HCEC 1CT (cell line): ENCODE measurements around the gene LUC7L3.

ENCODE experiments used
- DNase-seq: peaks from one replicate; pipeline ENCODE4 v3.0.0-alpha.2; 2017

Gene LUC7L3

DNA sequence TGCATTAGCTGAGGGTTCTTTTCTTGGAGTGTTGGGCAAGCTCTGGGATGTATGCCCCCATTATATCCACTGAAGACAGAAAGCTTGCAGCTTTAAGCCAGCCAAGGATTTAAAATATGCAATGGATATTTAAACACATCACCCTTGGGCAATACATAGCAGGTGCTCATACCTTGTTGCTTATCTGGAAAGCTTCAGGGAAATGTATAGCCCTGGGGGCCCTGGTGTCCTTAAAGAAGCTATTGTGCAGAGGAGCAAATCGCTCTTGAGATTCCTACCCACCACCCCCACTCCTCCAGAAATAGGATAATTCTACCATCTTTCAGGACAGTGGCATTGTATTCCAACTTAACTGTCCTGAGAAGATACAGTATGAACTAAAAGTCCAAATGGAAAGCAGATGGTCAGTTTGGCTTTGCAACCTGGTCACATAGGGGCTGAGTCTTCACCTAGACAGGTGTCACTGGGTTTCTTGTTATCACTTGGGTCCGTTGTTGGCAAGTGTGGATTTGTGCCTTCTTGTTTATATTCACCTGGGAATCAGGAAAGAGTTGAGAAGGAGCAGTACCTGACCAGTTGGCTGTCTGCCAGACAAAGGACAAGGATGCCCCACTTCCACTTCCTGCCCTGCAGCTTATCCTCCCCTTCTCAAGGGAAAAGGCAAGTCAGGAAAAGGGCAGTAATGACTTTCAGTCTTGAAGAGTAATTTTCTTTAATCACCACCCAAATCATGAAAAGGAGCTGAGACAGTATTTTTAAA, 44.5 kb downstream of the LUC7L3 start:
- DNase-seq: no peak

DNA sequence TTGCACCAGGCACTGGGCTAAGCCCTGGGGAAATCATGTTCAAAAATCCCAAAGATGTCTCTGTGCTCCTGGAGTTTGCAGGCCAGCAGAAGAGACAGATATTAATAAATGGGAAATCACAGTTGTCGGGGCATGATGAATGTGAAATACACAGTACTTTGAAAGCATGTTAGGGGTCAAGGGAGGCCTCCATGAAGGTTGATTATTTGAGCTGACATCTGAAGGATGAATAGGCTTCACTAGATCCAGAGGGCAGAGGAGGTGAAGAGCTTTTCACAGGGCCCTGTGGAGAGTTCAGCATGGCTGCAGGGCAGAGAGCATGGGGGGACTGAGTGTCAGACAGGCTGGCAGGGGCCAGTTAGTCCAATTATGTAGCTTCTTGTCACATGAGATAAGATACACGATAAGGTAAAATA, 45.3 kb downstream of the LUC7L3 start:
- DNase-seq: no peak

DNA sequence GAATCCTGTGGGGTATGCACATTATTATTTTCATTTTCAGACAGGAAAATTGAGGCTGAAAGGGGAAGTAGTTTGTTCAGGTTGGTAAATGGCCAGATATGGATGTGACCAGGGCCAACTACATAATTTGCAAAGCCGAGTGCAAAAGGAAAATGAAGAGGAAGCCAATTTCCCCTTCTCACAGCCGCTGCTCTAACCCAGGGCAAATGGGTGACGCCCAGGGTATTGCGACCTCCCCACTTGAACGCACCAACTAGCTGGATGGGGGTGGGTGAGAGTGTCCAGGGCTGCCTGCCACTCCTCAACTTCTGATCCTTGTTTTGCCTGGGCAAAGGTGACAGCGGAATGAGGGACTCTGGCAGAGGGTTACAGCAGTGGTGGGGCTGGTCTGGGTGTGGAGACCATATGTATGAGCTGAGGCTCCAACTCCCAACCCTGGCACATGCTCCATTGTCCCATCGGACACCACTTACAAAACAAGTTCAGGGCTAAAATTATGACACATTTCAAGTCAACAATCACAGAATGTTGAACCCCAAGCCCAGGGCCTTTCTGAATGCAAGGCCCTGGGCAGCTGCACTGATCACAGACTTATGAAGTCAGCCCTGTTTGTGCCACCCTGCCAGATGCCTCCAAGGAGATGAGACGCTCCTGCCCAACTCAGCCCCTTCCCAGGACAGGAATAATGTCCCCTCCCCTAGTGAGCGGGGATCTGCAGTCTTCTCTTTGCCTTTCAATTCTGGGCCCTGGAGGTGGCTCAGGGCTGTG, 46.2 kb downstream of the LUC7L3 start:
- no peak for DNase-seq

DNA sequence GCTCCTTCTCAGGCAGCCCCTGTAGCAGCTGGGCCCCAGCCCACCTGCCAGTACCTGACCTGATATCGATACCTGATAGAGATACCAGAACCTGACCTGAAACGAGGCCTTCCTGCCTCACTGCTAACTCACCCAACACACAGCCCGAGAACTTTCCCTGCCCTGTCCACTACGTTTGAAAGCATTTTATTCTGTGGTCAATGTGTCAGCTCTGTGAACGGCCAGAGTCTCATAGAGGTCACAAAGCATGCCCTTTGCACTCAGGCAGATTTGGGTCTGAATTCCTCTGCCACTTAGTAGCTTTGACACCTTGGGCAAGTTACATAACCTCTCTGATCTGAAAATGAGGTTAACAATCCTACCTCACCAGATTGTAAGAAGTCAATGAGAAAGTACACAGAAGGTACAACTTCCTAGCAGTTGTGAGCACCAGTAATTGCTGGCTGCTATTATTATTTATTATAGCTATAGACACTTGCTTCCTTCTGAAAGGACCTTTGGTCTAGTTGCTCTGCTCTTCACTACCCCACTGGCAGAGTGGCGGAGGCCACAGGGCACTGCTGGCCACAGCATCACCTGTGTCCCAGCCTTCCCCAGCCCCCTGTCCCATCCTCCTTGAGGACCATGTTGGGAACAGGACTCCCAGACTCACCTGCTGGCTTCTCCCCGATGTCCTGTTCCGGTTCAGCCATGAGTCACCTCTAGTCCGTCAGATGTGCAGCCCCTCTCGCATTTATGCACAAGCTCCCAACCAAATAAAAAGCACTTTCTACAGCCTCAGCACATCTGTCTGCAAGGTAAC, 47.0 kb downstream of the LUC7L3 start:
- peak; percentile 39 for DNase-seq

DNA sequence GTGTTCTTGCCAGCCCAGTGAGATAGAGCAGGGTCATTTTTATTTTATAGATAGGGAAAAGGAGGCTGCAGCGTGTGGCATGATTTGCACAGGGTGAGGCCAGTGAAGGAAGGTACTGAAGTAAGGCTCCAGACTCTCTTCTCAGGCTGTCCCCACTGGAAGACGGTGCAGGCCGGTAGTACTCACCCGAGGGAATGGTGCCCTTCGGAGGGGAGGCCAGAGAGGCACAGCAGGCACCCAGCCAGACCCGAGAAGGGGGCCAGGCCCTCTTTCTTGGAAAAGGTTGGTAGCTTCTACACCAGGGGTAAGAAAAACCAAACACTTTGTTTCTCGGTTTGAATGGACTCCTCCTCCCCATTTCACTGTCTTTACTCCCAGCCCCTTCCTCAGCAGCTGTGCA, 47.6 kb downstream of the LUC7L3 start:
- no peak for DNase-seq

DNA sequence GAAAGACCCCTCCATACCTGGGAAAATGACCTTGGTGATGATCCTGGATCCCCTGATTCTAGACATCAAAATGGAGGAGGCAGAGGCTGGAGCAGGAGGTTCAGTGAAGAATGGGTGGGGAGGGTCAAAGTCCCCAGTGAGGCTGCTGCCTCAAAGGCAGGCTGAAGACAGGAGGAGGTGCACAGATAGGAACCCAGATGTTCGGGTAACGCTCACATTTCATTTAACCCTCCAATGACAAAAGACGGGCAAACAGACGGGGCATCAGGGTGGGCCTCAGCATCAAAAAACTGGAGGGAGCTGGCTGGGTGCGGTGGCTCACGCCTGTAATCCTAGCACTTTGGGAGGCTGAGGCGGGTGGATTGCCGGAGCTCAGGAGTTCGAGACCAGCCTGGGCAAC, 48.0 kb downstream of the LUC7L3 start, which contains the start of gene ANKRD40CL:
Gene ANKRD40CL, minus strand, starts transcription at position 73 of the 400 bp plus-strand sequence. CDS start 605 bp downstream, outside the sequence.
- DNase-seq: no peak

DNA sequence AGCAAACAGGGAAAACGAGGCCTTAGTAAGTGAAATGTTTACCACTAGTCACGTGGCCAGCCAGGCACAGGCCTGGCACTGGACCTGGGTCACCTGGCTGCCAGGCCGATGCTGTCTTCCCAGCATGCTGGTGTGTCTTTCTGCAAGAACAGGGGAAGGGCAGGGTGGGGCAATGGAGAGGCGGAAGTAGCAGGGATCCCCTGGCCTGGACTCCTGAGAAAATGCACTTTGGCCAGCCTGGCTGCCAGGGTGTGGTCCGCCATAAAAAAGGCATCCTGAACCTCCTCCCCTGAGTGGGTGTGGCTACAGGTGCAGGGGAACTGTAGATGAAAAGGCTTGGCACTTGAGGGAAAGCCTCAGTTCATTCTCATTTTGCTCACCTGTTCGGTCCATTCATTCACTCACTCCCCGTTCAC, 49.0 kb downstream of the LUC7L3 start:
- no peak for DNase-seq

DNA sequence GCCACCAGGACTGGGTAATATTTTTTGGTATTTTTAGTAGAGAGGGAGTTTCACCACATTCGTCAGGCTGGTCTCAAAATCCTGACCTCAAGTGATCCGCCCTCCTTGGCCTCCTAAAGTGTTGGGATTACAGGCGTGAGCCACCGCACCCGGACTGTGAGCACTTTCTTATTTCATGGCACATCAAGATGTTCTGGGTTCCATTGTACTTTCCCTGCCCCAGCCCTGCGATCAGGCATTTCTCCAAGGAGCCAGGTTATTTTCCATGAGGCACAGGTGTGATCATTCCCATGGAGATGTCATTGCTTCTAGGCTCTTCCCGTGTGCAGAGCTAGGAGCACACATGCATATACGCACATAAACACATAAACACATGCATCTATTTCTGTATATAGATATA, 50.5 kb downstream of the LUC7L3 start:
- DNase-seq: no peak

DNA sequence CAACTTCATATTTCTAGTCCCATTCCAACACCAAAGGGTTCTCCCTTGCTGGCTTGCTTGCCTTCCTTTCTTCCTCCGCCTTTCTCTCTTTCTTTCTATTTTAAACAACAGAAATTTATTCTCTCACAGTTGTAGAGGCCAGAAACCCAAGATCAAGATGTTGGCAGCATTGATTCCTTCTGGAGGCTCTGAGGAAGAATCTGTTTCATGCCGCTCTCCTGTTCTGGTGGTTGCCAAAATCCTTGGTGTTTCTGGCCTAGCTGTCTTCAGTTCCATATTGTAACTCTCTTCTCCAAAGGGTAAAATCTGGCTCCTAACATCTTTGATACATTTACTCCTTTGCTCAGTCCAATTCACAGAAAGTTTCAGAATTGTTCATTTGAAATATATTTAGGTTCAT, 50.9 kb downstream of the LUC7L3 start:
- no peak for DNase-seq

DNA sequence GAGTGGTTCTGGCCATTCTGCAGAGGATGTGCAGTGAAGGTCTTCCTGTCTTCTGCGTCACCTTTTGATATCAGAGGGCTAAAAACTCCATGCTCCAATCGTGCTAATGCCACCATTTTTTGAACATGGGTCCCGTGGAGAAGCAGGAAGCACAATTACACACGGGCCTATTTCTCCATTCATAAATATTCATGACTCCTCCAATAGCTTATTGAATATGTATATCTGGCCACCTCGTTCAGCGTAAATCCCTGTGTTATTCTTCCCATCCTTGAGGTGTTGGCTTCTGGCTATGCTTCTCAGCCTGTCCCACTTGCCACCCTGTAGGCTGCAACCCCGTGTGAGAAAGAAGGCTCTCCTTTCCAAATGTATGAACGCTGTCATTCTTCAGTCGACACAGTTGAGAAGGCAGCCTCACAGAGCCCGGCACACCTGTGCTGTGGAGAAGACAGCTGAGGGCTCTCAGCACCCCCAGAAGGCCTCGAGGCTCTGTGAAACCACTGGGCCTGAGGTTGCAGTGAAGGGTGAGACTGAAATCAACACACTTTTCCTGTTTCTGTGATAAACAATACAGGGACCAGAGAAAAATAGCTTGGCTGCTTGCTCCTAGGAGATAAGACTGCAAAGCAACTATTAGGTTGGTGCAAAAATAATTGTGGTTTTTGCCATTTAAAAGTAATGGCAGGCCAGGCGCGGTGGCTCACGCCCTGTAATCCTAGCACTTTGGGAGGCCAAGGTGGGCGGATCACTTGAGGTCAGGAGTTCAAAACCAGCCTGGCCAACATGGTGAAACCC, 52.8 kb downstream of the LUC7L3 start:
- no peak for DNase-seq

DNA sequence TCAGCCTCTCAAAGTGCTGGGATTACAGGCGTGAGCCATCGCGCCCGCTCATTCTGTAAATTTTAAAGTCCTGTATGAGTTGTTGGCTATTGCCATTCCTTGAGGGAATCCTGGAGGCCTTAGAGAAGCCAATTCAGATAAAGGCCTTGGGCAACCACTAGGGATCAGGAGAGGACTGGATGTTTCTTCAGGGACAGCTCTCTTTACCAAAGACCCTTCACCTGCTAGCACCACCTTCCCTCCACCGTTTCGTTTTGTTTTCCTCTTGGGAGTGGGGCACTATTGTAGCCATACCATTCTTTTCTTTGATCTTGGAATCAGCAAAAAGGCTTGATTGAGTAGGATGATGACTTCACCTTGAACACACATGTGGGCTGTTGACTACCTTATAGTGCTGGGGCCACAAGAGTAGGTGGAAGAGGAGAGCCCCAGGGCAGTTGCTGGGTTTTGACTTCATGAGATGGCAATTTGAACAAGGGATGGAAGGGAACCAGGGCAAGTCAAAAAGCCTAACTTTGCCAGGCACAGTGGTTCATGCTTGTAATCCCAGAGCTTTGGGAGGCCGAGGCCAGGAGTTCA, 54.9 kb downstream of the LUC7L3 start:
- no peak for DNase-seq

DNA sequence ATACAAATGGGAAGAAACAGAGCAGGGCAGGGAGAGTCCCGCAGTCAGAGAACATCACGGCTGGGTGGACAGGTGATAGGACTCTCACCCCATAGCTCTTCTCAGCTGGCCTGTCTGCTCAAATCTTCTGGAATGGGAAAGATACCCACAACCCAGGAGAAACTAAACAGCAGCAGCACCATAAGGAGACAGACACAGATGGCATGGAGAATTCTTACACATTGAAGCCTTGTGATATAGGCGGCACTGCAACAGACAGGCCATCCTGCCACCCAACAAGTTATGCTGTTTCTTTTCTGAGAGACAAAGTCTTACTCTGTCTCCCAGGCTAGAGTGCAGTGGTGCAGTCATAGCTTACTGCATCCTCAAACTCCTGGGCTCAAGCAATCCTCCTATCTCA, 56.5 kb downstream of the LUC7L3 start:
- no peak for DNase-seq

DNA sequence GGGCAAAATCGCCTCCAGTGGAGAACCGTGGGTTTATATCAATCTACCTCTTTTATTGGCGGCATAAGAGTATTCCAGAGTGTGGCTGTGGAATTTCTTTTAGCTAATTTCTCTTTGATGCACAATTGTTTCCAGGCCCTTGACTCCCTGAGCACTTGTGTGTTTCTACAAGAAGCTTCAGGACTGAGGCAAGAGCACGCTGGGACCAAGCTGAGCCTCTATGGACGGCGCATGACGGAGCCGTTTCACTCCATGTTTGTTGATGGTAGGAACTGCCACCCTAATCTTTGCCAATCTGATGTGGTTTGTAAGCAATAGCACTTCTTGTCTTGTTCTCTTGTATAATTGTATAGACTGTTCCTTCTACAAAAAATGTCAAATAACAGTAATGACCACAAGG, 59.1 kb downstream of the LUC7L3 start:
- no peak for DNase-seq

DNA sequence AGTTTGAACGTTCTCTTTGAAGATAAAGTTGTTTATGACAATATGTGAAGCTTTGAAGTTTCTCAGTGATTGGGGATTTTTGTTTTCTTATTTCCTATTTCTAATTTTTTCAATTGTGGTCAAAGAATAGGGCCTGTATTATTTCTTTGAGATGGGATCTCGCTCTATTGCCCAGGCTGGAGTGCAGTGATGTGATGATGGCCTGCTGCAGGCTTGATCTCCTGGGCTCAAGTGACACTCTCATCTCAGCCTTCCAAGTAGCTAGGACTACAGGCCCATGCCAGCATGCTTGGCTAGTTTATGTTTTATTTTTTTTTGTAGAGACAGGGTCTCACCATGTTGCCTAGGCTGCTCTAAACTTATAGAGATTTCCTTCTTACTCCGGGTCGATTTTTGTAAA, 59.6 kb downstream of the LUC7L3 start:
- DNase-seq: no peak

DNA sequence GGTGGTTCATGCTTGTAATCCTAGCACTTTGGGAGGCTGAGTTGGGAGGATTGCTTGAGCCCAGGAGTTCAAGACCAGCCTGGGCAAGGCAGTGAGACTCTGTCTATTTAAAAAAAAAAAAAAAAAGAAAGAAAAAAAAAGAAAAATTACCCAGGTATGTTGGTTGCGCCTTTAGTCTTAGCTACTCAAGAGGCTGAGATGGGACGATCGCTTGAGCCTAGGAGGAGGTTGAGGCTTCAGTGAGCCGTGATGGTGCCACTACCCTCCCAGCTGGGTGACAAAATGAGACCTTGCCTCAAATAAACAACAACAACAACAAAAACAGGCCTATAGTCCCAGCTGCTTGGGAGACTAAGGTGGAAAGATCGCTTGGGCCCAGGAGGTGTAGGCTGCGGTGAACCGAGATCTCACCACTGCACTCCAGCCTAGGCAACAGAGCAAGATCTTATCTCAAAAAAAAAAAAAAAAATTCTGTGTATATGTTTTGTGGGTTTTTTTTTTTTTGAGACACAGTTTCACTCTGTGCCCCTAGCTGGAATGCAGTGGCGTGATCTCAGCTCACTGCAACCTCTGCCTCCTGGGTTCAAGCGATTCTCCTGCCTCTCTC, 60.4 kb downstream of the LUC7L3 start:
- DNase-seq: no peak

DNA sequence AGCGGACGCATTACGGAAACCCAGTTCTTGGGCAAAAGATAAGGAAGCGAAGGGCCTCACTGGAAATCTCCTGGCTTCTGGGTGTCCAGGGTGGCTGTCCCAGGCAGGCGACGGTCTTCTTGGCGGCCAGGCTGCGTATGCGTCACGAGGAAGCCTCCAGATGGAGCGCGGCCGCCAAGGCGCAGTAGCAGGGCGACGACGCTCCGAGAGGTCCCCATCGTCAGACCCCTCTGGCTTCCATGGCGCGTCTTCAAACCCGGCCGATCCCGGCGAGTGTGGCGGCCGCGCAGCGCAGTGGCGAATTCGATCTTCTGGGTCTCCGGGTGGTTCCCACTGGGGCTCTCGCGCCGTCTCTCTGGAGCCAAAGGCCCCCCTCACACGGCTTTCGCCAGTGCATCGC, 61.8 kb downstream of the LUC7L3 start:
- DNase-seq: no peak

DNA sequence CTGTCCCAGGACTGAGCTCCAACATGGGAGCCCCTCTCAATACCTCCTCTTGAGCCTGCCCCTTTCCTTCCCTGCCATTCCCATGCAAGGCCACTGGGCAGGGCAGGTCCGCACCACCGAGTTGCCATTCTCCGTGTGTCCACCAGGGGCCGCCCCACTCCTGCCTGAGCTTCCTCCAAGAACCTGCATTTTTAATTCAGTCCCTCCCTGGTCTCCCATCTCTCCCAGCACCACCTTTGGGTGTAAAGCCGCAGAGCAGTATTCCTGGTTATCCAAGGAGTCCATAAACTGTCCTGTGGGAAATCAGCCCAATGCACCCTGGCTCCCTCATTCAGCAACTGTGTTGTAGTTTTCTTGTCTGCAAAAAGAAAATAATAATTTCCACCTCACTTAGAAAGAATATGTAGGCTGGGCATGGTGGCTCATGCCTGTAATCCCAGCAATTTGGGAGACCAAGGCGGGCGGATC, 63.8 kb downstream of the LUC7L3 start:
- peak; percentile 72 for DNase-seq

DNA sequence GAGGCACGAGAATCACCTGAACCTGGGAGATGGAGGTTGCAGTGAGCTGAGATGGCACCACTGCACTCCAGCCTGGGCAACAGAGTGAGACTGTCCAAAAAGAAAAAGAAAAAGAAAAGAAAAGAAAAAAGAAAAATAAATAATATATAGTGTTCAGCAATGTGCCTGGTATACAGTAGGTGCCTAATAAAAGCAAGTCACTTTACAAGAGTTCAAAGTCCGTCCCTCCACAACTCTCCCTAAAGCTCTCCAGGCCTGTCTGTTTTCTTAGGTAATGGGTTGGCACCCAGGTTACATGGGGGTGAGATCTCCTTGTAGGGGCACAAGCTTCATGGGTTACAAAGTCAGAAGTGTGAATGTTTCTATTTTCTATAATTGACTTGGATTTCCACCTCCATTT, 64.5 kb downstream of the LUC7L3 start:
- no peak for DNase-seq

DNA sequence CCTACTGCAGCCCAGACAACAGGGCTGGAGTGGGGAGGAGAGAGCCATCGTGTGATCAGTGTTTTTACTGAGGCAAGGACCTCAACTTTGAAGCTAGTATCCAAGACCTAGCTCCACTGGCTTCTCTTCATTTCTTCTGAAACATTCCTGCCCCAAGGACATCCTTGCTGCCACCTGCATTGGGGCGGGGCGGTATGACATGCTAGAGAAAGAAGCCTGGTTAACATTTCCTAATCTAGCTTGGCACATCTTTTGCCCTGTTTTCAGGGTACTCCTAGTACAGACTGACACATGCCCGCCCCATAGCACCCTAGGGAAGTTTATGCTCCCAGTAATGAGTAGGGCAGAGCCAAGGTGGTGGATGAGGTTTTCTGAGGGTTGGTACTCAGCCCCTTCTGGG, 65.7 kb downstream of the LUC7L3 start:
- DNase-seq: no peak

DNA sequence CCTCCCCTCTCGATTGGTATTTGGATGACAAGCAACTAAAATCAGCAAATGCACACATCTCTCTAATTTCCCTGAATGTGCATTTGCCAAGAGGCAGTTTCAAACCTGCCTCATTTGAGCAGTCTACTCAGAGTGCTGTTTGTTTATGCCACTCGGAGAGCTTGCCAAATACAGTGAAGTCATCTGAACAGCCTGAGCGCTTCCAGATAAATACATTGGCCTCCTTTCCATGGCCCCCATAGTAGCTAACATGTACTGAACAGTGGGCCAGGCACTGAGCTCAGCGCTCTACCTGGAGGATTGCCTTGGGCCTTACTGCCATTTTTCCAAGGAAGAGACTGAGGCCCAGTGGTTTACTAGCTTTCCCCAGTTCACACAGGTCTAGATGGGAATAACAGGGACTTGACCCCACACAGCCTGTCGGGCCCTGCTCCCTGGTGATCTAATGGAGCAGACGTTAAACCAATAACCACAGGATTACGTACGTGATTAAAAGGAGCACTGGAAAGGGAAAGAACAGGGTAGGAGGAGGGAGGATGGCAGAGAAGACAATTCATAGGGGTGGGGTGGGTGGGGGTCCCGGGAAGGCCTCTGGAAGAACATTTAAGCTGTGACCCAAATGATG, 66.7 kb downstream of the LUC7L3 start:
- DNase-seq: no peak

DNA sequence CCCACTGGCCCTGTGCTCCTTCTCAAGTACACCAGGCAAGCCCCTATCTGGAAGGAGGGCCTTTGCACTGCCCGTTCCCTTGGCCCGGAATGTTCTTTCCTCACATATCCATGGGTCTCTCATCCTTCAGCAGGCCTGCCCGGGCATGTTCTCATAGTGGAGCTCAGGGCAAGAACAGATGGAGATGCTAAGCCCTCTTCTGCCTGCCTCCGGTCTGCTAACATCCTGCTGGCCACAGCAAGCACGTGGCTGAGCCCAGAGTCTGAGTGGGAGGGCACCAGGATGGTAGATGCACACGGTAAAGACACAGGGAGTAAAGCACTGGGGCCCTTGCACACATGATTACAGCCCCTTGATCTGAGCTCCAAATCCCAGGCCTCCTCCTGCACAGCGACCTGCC, 67.7 kb downstream of the LUC7L3 start:
- DNase-seq: no peak
